Kidney tubule cell (primary cell): ENCODE results near the gene ABCA2.
"Not testable (repeated sequence)": the region's sequence is repeated elsewhere in the genome, so short reads cannot be mapped to it uniquely, and the experiment has no call there.

Experiments
- DNase-seq: peaks from one replicate; pipeline ENCODE4 v3.0.0-alpha.2; 2018; ENCODE audit warnings: low spot score

ABCA2 gene

GRCh38 chr9:137064027-137064879 lies 36.2 kb upstream of the ABCA2 start:
- peak; percentile 66 for DNase-seq

- DNase-seq: no peak
Measured at GRCh38 chr9:137063311-137064026, 35.4 kb upstream of the ABCA2 start.

- not testable (repeated sequence) for DNase-seq
Measured at GRCh38 chr9:137062798-137063197, 34.8 kb upstream of the ABCA2 start.

- no peak for DNase-seq
Measured at GRCh38 chr9:137062384-137062783, 34.3 kb upstream of the ABCA2 start.

GRCh38 chr9:137058521-137059234 lies 30.6 kb upstream of the ABCA2 start:
- no peak for DNase-seq

GRCh38 chr9:137057545-137057944 lies 29.5 kb upstream of the ABCA2 start:
- DNase-seq: no peak

GRCh38 chr9:137056739-137057415 lies 28.8 kb upstream of the ABCA2 start:
- no peak for DNase-seq

GRCh38 chr9:137055385-137056364 lies 27.6 kb upstream of the ABCA2 start:
- DNase-seq: no peak

- DNase-seq: no peak
Measured at GRCh38 chr9:137054932-137055384, 26.9 kb upstream of the ABCA2 start.

GRCh38 chr9:137053944-137054931 lies 26.2 kb upstream of the ABCA2 start, which contains the start of gene ENTPD2:
Gene ENTPD2 (minus strand): TSS chr9:137054061. CDS start chr9:137053997, 64 bp downstream.
- DNase-seq: peak; percentile 61

GRCh38 chr9:137052998-137053943 lies 25.2 kb upstream of the ABCA2 start:
- no peak for DNase-seq

GRCh38 chr9:137052293-137052692 lies 24.3 kb upstream of the ABCA2 start:
- no peak for DNase-seq

GRCh38 chr9:137051145-137051724 lies 23.2 kb upstream of the ABCA2 start:
- DNase-seq: no peak

GRCh38 chr9:137050570-137050969 lies 22.5 kb upstream of the ABCA2 start:
- no peak for DNase-seq

- peak; percentile 60 for DNase-seq
Measured at GRCh38 chr9:137049544-137050449, 21.8 kb upstream of the ABCA2 start.

- DNase-seq: no peak
Measured at GRCh38 chr9:137048655-137049543, 20.9 kb upstream of the ABCA2 start.
